NCI-H82 treated with DMSO at 0.1 percent for 48 hours (cell line): ENCODE data around the gene NRDC.

Experiments
- DNase-seq: peaks from one replicate; lab custom pipeline; 2025; ENCODE audit not compliant: unreplicated experiment; lab: John Stamatoyannopoulos, UW

Gene NRDC

GRCh38 chr1:51761351-51761750 lies 117.2 kb downstream of the NRDC start:
- no peak for DNase-seq

DNA sequence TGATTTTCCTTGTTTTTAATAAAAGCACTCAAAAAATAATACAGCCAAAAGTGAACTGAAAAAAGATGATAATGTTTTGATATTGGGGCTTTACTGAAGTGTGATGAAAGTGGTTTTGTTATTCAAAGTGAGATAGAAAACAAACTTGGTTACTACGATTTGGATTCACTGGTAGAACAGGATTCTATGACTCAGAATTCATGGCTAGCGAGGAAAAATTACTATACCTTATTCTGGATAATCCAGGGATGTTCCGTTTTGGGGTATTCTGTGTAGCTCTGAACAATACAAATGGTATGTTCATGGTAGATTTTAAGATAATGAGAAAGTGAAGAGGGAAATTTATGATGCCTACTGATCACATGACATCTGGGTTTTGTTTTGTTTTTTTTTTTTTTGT lies 117.7 kb downstream of the NRDC start:
- DNase-seq = no peak

DNA sequence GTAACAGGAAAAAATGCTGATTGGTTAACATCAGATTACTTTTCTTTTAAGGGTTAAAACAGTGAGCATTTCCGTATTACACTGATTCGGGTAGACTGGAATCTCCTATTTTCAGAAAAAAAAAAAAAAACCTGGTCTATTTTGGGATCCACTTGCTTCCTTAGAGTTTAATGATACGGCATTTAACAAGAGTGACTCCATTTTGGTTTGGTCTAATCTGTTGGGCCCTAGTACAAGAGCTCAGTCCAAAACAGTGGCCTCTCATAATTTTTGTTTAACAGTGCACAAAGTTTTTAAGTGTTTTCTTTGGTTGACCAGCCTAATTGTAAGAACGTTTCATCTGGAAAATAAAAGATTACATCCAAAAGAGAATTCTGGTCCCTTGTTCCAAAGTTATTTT lies 120.2 kb downstream of the NRDC start:
- DNase-seq = no peak

- DNase-seq = no peak
Measured at GRCh38 chr1:51756290-51756689, 122.2 kb downstream of the NRDC start.

DNA sequence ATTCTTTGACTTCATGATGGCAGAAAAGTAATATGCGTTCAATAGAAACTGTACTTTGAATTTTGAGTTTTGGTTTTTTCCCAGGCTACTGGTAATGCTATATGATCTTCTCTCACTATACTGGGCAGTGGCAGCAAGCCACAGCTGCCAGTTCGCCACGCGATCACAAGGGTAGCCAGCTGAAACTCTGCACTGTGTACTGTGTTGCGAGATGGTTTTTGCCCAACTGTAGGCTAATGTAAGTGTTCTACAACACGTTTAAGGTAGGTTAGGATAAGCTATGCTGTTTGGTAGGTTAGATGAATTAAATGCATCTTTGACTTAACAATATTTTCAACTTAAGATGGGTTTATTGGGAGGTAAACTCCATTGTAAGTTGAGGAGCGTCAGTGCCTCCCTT lies 123.1 kb downstream of the NRDC start:
- no peak for DNase-seq

DNA sequence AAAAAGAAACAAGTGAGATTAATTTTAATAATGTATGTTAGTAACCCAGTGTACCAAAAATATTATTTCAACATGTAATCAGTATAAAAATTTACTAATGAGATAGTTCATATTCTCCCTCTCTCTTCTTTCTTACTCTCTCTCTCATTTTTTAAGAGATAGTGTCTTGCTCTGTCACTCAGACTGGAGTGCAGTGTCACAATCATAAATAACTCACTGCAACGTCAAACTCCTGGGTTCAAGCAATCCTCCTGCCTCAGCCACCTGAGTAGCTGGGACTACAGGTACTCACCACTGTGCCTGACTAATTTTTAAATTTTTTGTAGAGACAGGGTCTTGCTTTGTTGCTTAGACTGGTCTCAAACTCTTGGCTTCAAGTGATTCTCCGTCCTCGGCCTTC lies 123.9 kb downstream of the NRDC start:
- no peak for DNase-seq

DNA sequence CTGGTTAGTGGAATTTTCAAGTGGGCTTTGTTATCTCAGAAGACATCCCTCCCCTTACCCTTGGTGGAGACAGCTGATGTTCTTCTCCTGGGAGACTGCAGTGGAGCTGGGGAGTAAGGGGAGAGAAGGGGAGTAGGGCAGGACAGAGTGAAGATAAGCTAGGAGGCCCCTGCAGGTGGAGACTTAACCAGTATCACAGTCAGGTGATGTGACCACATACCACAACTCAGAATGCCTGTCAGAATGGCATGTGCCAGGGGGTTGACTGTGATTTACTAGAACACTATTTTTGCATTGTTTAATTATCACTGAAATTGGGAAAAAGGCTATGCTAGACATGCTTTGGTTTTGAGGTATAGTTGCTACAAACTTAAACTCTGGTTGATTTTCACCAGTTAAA lies 124.6 kb downstream of the NRDC start:
- no peak for DNase-seq

- DNase-seq = no peak
Measured at GRCh38 chr1:51752073-51752948, 126.2 kb downstream of the NRDC start.

- no peak for DNase-seq
Measured at GRCh38 chr1:51750729-51751128, 127.8 kb downstream of the NRDC start.

- no peak for DNase-seq
Measured at GRCh38 chr1:51750218-51750617, 128.3 kb downstream of the NRDC start.

GRCh38 chr1:51749151-51749550 lies 129.4 kb downstream of the NRDC start:
- no peak for DNase-seq

DNA sequence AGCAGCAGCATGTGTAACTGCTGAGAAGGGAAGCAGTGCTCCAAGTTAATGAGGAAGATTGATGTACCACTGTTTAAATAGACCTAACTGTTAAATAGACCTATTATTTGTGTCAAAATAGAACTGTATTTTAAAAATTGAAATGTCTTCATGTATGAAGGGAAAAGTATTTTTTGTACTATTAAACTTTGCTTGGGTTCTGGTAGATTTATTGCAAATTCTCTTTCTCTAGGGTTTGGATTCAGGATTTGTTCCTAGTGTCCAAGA lies 133.3 kb downstream of the NRDC start:
- no peak for DNase-seq

DNA sequence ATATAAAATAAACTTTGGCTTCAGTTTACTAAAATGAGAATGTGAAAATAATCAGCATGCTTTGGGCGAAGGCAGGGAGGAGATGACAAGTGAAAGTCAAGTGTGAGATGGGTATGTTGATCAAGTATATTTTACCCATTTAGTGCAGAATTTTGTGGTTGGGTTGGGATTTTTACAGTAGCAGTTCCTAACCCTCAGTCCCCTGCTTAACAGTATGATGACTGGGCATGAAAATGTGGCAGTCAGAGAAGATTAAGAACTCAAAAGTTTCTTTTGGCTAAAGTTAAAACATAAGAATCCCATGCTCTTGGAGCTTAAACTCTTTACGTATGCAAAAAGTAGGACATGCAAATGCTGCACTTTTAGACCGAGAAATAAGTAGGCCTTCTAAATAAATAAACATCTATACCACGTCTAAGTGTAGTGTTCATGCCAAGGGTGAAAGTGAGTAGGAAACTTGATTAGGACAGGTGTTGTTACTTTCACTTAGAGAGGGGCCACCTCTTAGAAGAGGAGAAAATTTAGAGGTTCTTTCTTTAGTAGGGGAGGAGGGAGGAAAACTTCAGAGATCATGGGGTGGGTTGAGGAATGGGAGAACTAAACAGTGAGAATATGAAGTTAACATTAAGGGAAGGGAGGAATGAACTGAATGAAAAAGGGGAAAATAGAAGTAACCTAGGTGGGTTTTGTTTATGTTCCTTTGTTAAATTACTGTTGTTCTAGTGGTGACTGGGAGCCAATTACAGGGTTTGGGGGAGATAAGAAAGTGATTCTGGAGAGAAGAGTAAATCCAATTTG lies 133.8 kb downstream of the NRDC start:
- DNase-seq = peak; percentile 84

DNA sequence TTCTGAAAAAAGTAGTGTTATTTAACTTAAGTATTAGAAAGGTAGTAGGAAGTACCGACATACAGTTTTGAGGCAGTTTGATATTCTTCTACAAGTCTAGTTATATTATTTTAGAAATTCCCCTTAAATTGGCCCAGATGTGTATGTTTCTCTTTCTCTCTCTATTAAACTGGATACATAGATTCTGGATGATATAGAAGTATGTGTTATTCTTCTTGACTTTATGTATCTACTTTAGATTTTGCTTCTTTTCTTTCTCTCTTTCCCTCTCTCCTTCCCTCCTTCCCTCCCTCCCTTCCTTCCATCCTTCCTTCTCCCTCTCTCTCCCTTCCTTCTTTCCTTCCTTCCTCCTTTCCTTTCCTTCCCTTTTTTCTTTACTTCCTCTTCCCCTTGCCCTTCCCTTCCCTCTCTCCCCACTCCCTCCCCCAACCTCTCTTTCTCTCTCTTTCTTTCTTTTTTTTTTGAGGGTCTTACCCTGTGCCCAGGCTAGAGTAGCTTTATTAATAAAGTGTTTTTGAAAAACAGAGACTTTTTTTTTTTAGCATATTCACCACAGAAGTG lies 137.3 kb downstream of the NRDC start:
- no peak for DNase-seq

DNA sequence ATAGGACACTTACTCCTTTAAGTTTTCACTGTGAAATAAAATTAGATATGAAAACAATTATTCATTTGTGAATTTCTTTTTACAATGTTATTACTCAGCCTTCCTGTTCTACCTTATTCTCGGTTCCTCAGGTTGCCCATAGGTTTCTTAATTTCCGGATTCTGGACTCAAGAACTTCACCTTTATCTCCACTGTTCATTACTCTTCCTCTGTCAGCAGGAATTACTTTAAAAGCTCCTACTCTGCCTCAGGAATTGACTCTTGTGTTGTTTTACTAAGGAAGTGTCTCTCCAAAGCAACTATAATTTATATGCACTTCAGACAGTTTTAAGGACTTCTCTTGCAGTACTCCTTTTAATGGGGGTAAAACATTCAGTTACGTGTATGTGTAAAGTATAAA lies 137.9 kb downstream of the NRDC start:
- no peak for DNase-seq
